GM12878 (cell line): ENCODE measurements around the gene PRRC1. TPM values are rescaled to one million over a fixed set of nuclear protein-coding genes. Genes with fewer than 3 reads are reported as not detected.

ENCODE experiments used
- ATAC-seq: fragments of 200-7000 bp; cut with Tn5 transposase; 3 replicates; pipeline ENCODE4 v1.9.1; 2020; ENCODE audit warnings: mild to moderate bottlenecking, moderate library complexity
- BruUV-seq: library from RNA; stranded (reverse); fragments of 400-500 nt; replicated peaks from 2 replicates; lab custom pipeline; 2021; lab: Mats Ljungman, UMichigan
- CTCF ChIA-PET: fragments of 300-600 bp; sonication (Branson Sonifier 250); formaldehyde crosslinking; extraction: SDS; loops from one replicate; lab custom pipeline; 2021; ENCODE audit warnings: inconsistent platforms; lab: Yijun Ruan, JAX
- POLR2A ChIA-PET: fragments of 350-600 bp; formaldehyde crosslinking; extraction: SDS; loops from one replicate; lab custom pipeline; 2021; ENCODE audit warnings: inconsistent platforms; lab: Charles Lee
- RAD21 ChIA-PET: fragments of 300-600 bp; sonication (Branson Sonifier 250); formaldehyde crosslinking; loops from one replicate; lab custom pipeline; 2023; ENCODE audit warnings: antibody characterized with exemption; ENCODE audit not compliant: unreplicated experiment; lab: Charles Lee
- SMC1A ChIA-PET: fragments of 300-600 bp; sonication (Branson Sonifier 250); formaldehyde crosslinking; loops from one replicate; lab custom pipeline; 2023; ENCODE audit not compliant: unreplicated experiment, uncharacterized antibody; lab: Charles Lee
- DNase-seq: peaks from one replicate; pipeline ENCODE4 v3.0.0-alpha.2; 2011; ENCODE audit warnings: low read depth, low spot score
- FAIRE-seq: peaks from 3 replicates; lab custom pipeline; 2011; peaks lifted over from hg19 to GRCh38; lab: Jason Lieb, UNC
- H2AFZ ChIP-seq: 2 replicates; pipeline ENCODE4 v1.6.0; 2011; ENCODE audit warnings: low read depth, low read length, control low read depth; ENCODE audit not compliant: control insufficient read depth
- H3K27ac ChIP-seq: 2 replicates; pipeline ENCODE4 v1.5.1; 2011; ENCODE audit warnings: control low read depth; ENCODE audit not compliant: control insufficient read depth, insufficient read depth
- H3K27me3 ChIP-seq, 2 experiments: replicated peaks in 1 of 2; 2 replicates each; pipeline versions ENCODE4 v1.6.0 to v1.6.1; 2011; ENCODE audit warnings: low read length in 1 of 2; ENCODE audit not compliant: control insufficient read depth in 2 of 2, insufficient read depth in 2 of 2
- H3K36me3 ChIP-seq, 2 experiments: 2 replicates each; pipeline ENCODE4 v1.5.1; 2011; ENCODE audit warnings: low read length in 1 of 2; ENCODE audit not compliant: control insufficient read depth in 2 of 2, insufficient read depth in 2 of 2
- H3K4me1 ChIP-seq: 2 replicates; pipeline ENCODE4 v1.6.1; 2011; ENCODE audit warnings: mild to moderate bottlenecking, low read length, moderate library complexity, mixed read lengths; ENCODE audit not compliant: control insufficient read depth, insufficient read depth
- H3K4me2 ChIP-seq: 2 replicates; pipeline ENCODE4 v1.6.0; 2011; ENCODE audit warnings: control low read depth; ENCODE audit not compliant: control insufficient read depth, insufficient read depth
- H3K4me3 ChIP-seq: fragments of 200-600 bp; sonication (generic); 2 replicates; pipeline ENCODE4 v1.5.1; 2016
- H3K79me2 ChIP-seq: 2 replicates; pipeline ENCODE4 v1.6.0; 2011; ENCODE audit warnings: low read length; ENCODE audit not compliant: control insufficient read depth, insufficient read depth
- H3K9ac ChIP-seq: 2 replicates; pipeline ENCODE4 v1.8.0; 2011; ENCODE audit warnings: low read length, control low read depth, mixed read lengths; ENCODE audit not compliant: control insufficient read depth, insufficient read depth
- H3K9me3 ChIP-seq: replicated peaks from 3 replicates; pipeline ENCODE4 v1.5.1; 2011; ENCODE audit warnings: mild to moderate bottlenecking, low read length; ENCODE audit not compliant: control insufficient read depth, insufficient read depth
- H4K20me1 ChIP-seq: 2 replicates; pipeline ENCODE4 v1.6.0; 2011; ENCODE audit not compliant: control insufficient read depth, insufficient read depth
- ASH2L ChIP-seq: fragments of 300-600, 200-600 bp; sonication (generic); IDR thresholded peaks from 2 replicates; pipeline ENCODE4 v1.6.1; 2017; ENCODE audit warnings: low read depth, mild to moderate bottlenecking, borderline replicate concordance
- BRCA1 ChIP-seq: IDR thresholded peaks from 2 replicates; pipeline ENCODE4 v1.6.1; 2011; ENCODE audit warnings: low read depth, low read length, improper control_type of control experiment
- CHD1 ChIP-seq: IDR thresholded peaks from 2 replicates; pipeline ENCODE4 v1.6.1; 2012; ENCODE audit warnings: low read depth, low read length, improper control_type of control experiment
- HDGF ChIP-seq: fragments of 450-650 bp; IDR thresholded peaks from 2 replicates; pipeline ENCODE4 v1.6.1; 2016; ENCODE audit warnings: antibody characterized with exemption
- MXI1 ChIP-seq: fragments of 150-350 bp; IDR thresholded peaks from 2 replicates; pipeline ENCODE4 v1.6.1; 2011; ENCODE audit warnings: low read depth, mild to moderate bottlenecking, inconsistent platforms, low read length, improper control_type of control experiment
- NR2F1 ChIP-seq: fragments of 450-650 bp; conservative IDR thresholded peaks from 2 replicates; pipeline ENCODE4 v1.6.1; 2017; ENCODE audit warnings: mild to moderate bottlenecking
- PAX8 ChIP-seq: fragments of 450-650 bp; IDR thresholded peaks from 2 replicates; pipeline ENCODE4 v1.6.1; 2017; ENCODE audit warnings: mild to moderate bottlenecking, moderate library complexity
- PKNOX1 ChIP-seq: fragments of 450-650 bp; IDR thresholded peaks from 2 replicates; pipeline ENCODE4 v1.6.1; 2016; ENCODE audit warnings: mild to moderate bottlenecking
- POLR2AphosphoS2 ChIP-seq: IDR thresholded peaks from 2 replicates; pipeline ENCODE4 v1.6.1; 2011; ENCODE audit warnings: low read depth, mild to moderate bottlenecking, low read length, improper control_type of control experiment, moderate library complexity
- RELB ChIP-seq: fragments of 450-650 bp; IDR thresholded peaks from 2 replicates; pipeline ENCODE4 v1.6.1; 2017; ENCODE audit warnings: low read depth, mild to moderate bottlenecking, moderate library complexity
- SUPT20H ChIP-seq: IDR thresholded peaks from 2 replicates; pipeline ENCODE4 v1.6.1; 2011; ENCODE audit warnings: low read depth, mild to moderate bottlenecking, low read length, moderate library complexity, borderline replicate concordance; ENCODE audit not compliant: control insufficient read depth
- TAF1 ChIP-seq: IDR thresholded peaks from 2 replicates; pipeline ENCODE4 v1.6.1; 2011; ENCODE audit warnings: mild to moderate bottlenecking, low read depth, low read length, borderline replicate concordance
- TCF12 ChIP-seq: IDR thresholded peaks from 2 replicates; pipeline ENCODE4 v1.6.1; 2011; ENCODE audit warnings: low read depth, mild to moderate bottlenecking, low read length
- TCF3 ChIP-seq: IDR thresholded peaks from 2 replicates; pipeline ENCODE4 v1.6.1; 2012; ENCODE audit warnings: low read depth, mild to moderate bottlenecking, low read length, borderline replicate concordance; ENCODE audit not compliant: insufficient read depth
- WRNIP1 ChIP-seq: IDR thresholded peaks from 2 replicates; pipeline ENCODE4 v1.6.1; 2011; ENCODE audit warnings: low read depth, low read length, improper control_type of control experiment, borderline replicate concordance
- ZNF217 ChIP-seq: fragments of 450-650 bp; IDR thresholded peaks from 2 replicates; pipeline ENCODE4 v1.6.1; 2017; ENCODE audit warnings: antibody characterized with exemption, mild to moderate bottlenecking
- WGBS: methylation state at CpG from one replicate; pipeline ENCODE4 v1.1.6; 2016; ENCODE audit warnings: low lambda C conversion rate; ENCODE audit not compliant: insufficient replicate concordance, insufficient coverage; ENCODE audit errors: missing lambda C conversion rate; 5-methylcytosine and 5-hydroxymethylcytosine counted together
- in situ Hi-C: fragments of 300-500 bp; cut with MboI; formaldehyde crosslinking; loops from 9 replicates; pipeline ENCODE4 v1.14.3; 2018; ENCODE audit warnings: mixed read lengths
- intact Hi-C: fragments of 100-400 bp; cut with micrococcal nuclease; formaldehyde crosslinking; loops from one replicate; pipeline ENCODE4 v1.14.2; 2022; ENCODE audit not compliant: unreplicated experiment
- polyA plus RNA-seq, 11 experiments: library from polyadenylated mRNA; depleted of rRNA in 4 of 11; unstranded in 6 of 11; stranded (reverse) in 5 of 11; fragments of >200 nt; fragmentation: Nextera tagmentation in 4 of 11; fragmentation: Illumina TruSeq in 1 of 11; extraction: Ambion mirVana in 4 of 11; extraction: Trizol in 1 of 11; gene quantifications; 1 replicate in 1 of 11; 2 replicates in 10 of 11; pipeline versions ENCODE4 v1.2.1 to v1.2.3, GENCODE V29; 2011 to 2016; ENCODE audit warnings: inconsistent platforms in 2 of 11, missing spikeins in 2 of 11, low read depth in 1 of 11
- total RNA-seq, 4 experiments: library from RNA; depleted of rRNA in 3 of 4; stranded (reverse); fragments of >200 nt in 3 of 4; fragmentation: Illumina TruSeq in 1 of 4; extraction: Trizol in 1 of 4; gene quantifications; 2 replicates each; pipeline versions ENCODE4 v1.2.1 to v1.2.3, GENCODE V29; 2013 to 2021

The PRRC1 gene
- total and polyA plus RNA-seq, 10 of the 15 experiments (the other 5 are each of a cell fraction or from before 2014, with no cell fraction given) = 19.0 to 54.5 (median 31.0) TPM

GRCh38 chr5:127601601-127602000 is 84.2 kb downstream of the PRRC1 start:
- FAIRE-seq (no peak), DNase-seq (no peak), ATAC-seq (peak; percentile 57; the same call in 2 of the 3 replicates)
- H3K27ac ChIP-seq = no peak overlapping the region
- in situ Hi-C loops (no loop called here), intact Hi-C loops (no loop called here)
- no peaks in the 10 kb centered on the region for H3K9me3 ChIP-seq
- no TSS peak for BruUV-seq
- H3K4me3 ChIP-seq = no peak overlapping the region
- H3K4me2 ChIP-seq = no peak overlapping the region
- no peak overlapping the region for H2AFZ ChIP-seq
- RAD21 ChIA-PET = interaction anchor here (1.7 kb wide), 1 partner anchor 37 kb away, joined by 4 read pairs; no protein-coding TSS in a partner anchor
- H3K79me2 ChIP-seq = no peaks in the 10 kb centered on the region
- 66% methylated on average over 4 of the region's 4 CpGs for WGBS
- CTCF ChIA-PET = interaction anchor here (1.4 kb wide), 1 partner anchor 11 kb away, joined by 3 read pairs; no protein-coding TSS in a partner anchor
- 0 out of 4 replicates have a peak, but pooled peaks cover 0 to 3% of the 10 kb centered on the region in 2 experiments for H3K27me3 ChIP-seq
- SMC1A ChIA-PET = interaction anchor here (0.6 to 9.4 kb wide), 3 partner anchors 10 to 14 kb away, joined by 3 to 111 read pairs (median 5); no protein-coding TSS in a partner anchor
- POLR2A ChIA-PET = no interaction called here
- no peaks in the 10 kb centered on the region for H3K4me1 ChIP-seq
- H3K36me3 ChIP-seq = no peaks in the 10 kb centered on the region
- TF ChIP-seq TCF3 = no peak
- TF ChIP-seq CHD1 = no peak
- TF ChIP-seq HDGF = no peak
- no peak for TF ChIP-seq TCF12
- no peak for TF ChIP-seq ASH2L
- no peak for TF ChIP-seq SUPT20H
- H3K9ac ChIP-seq = no peak overlapping the region
- H4K20me1 ChIP-seq = no peaks in the 10 kb centered on the region

- ATAC-seq (peak; percentile 38), FAIRE-seq (no peak), DNase-seq (no peak)
- Histone ChIP-seq H2AFZ (no peak overlapping the region), H3K4me3 (no peak overlapping the region), H3K9me3 (no peaks in the 10 kb centered on the region), H3K27me3 (0 out of 4 replicates have a peak, but pooled peaks cover 0 to 3% of the 10 kb centered on the region in 2 experiments), H3K9ac (no peak overlapping the region), H3K4me1 (no peaks in the 10 kb centered on the region), H4K20me1 (no peaks in the 10 kb centered on the region), H3K4me2 (no peak overlapping the region), H3K27ac (no peak overlapping the region), H3K36me3 (no peaks in the 10 kb centered on the region), H3K79me2 (no peaks in the 10 kb centered on the region)
- POLR2A ChIA-PET = interaction anchor here (1.3 kb wide), 1 partner anchor 12 kb away, joined by 8 read pairs; no protein-coding TSS in a partner anchor
- no TSS peak for BruUV-seq
- in situ Hi-C loops = no loop called here
- RAD21 ChIA-PET = interaction anchor here (0.6 to 2.2 kb wide), 5 partner anchors 10 to 34 kb away, joined by 3 to 13 read pairs (median 3); no protein-coding TSS in a partner anchor
- SMC1A ChIA-PET = interaction anchor here (0.9 to 9.4 kb wide), 7 partner anchors 9 to 213 kb away, joined by 3 to 111 read pairs (median 5); no protein-coding TSS in a partner anchor
- 98% methylated on average over 3 of the region's 3 CpGs for WGBS
- CTCF ChIA-PET = interaction anchor here (1.0 to 2.4 kb wide), 4 partner anchors 12 to 101 kb away, joined by 3 to 10 read pairs (median 3); no protein-coding TSS in a partner anchor
- intact Hi-C loops = no loop called here
- TF ChIP-seq BRCA1 (no peak), RELB (no peak), ZNF217 (no peak), TAF1 (no peak), PKNOX1 (no peak), NR2F1 (no peak), WRNIP1 (no peak), MXI1 (no peak), POLR2AphosphoS2 (no peak), PAX8 (no peak)
These were observed 85.0 kb downstream of the PRRC1 start for GRCh38 chr5:127602481-127602880.
